K562 (cell line): Measurements from ENCODE around the gene SCEL. TPM values are rescaled to one million over a fixed set of nuclear protein-coding genes. Genes with fewer than 3 reads are reported as not detected.

Experiments used
- ATAC-seq: fragments of 200-7000 bp; cut with Tn5 transposase; 3 replicates; pipeline ENCODE4 v1.9.1; 2020; ENCODE audit warnings: moderate library complexity
- BruUV-seq: library from RNA; stranded (reverse); fragments of 400-500 nt; replicated peaks from 2 replicates; lab custom pipeline; 2021; lab: Mats Ljungman, UMichigan
- CTCF ChIA-PET: fragments of 300-600 bp; formaldehyde crosslinking; extraction: SDS; loops from one replicate; lab custom pipeline; 2021; ENCODE audit warnings: low intra/inter-chr PET ratio; lab: Yijun Ruan, JAX
- POLR2A ChIA-PET: fragments of 300-600, 350-650 bp; sonication (Branson Sonifier 250); formaldehyde crosslinking; extraction: SDS; loops from one replicate; lab custom pipeline; 2021; ENCODE audit warnings: antibody characterized with exemption, inconsistent platforms; lab: Yijun Ruan, JAX
- DNase-seq, 4 experiments: peaks; one replicate each; pipeline versions ENCODE4 v3.0.0 to v3.0.0-alpha.2; 2011 to 2018; ENCODE audit warnings: low spot score in 3 of 4, mixed read lengths in 3 of 4; ENCODE audit errors: extremely low read depth in 1 of 4
- FAIRE-seq: peaks from 2 replicates; lab custom pipeline; 2011; peaks lifted over from hg19 to GRCh38; lab: Jason Lieb, UNC
- H2AFZ ChIP-seq: 2 replicates; pipeline ENCODE4 v1.6.0; 2011; ENCODE audit warnings: low read depth, low read length, control low read depth, inconsistent platforms
- H3K27ac ChIP-seq: fragments of 200-600 bp; 3 replicates; pipeline ENCODE4 v1.8.0; 2011; ENCODE audit warnings: low read depth, mild to moderate bottlenecking, control low read depth, inconsistent platforms, low read length, moderate library complexity, mixed read lengths; ENCODE audit errors: extremely low read depth
- H3K27me3 ChIP-seq, 2 experiments: fragments of 300-600 bp in 1 of 2; 2 replicates in 1 of 2; 3 replicates in 1 of 2; pipeline versions ENCODE4 v1.6.0 to v1.8.0; 2011; ENCODE audit warnings: inconsistent platforms in 2 of 2, low read length in 2 of 2, mild to moderate bottlenecking in 1 of 2, mixed read lengths in 1 of 2, moderate library complexity in 1 of 2; ENCODE audit not compliant: control insufficient read depth in 2 of 2, insufficient read depth in 2 of 2
- H3K36me3 ChIP-seq: fragments of 300-600 bp; 3 replicates; pipeline ENCODE4 v1.8.0; 2011; ENCODE audit warnings: mild to moderate bottlenecking, low read length, inconsistent platforms; ENCODE audit not compliant: control insufficient read depth, insufficient read depth
- H3K4me1 ChIP-seq, 2 experiments: fragments of 200-600 bp in 1 of 2; replicated peaks in 1 of 2; 2 replicates in 1 of 2; 3 replicates in 1 of 2; pipeline versions ENCODE4 v1.5.1 to v1.8.0; 2011; ENCODE audit warnings: inconsistent platforms in 2 of 2, low read length in 2 of 2, mild to moderate bottlenecking in 1 of 2, mixed read lengths in 1 of 2, moderate library complexity in 1 of 2; ENCODE audit not compliant: control insufficient read depth in 2 of 2, insufficient read depth in 2 of 2
- H3K4me2 ChIP-seq: 2 replicates; pipeline ENCODE4 v1.6.1; 2011; ENCODE audit warnings: low read length, control low read depth, inconsistent platforms, mixed read lengths; ENCODE audit not compliant: insufficient read depth
- H3K4me3 ChIP-seq: fragments of 200-600 bp; sonication (generic), shearing (Covaris generic); 2 replicates; pipeline ENCODE4 v1.5.1; 2016; ENCODE audit warnings: control low read depth, inconsistent platforms
- H3K79me2 ChIP-seq: fragments of 200-600 bp; 3 replicates; pipeline ENCODE4 v1.8.0; 2011; ENCODE audit warnings: low read length, inconsistent platforms; ENCODE audit not compliant: control insufficient read depth, insufficient read depth
- H3K9ac ChIP-seq, 2 experiments: 2 replicates each; pipeline versions ENCODE4 v1.6.0 to v1.6.1; 2011; ENCODE audit warnings: low read depth in 2 of 2, low read length in 2 of 2, control low read depth in 1 of 2, inconsistent platforms in 1 of 2, mild to moderate bottlenecking in 1 of 2, mixed read lengths in 1 of 2; ENCODE audit not compliant: insufficient read depth in 1 of 2
- H3K9me1 ChIP-seq: one replicate; pipeline ENCODE4 v1.6.0; 2011; ENCODE audit warnings: inconsistent platforms, mild to moderate bottlenecking, low read length, moderate library complexity; ENCODE audit not compliant: control insufficient read depth, insufficient read depth
- H3K9me3 ChIP-seq: replicated peaks from 2 replicates; pipeline ENCODE4 v1.5.1; 2011; ENCODE audit warnings: low read depth, low read length, inconsistent platforms; ENCODE audit not compliant: control insufficient read depth, insufficient read depth
- H4K20me1 ChIP-seq: replicated peaks from 2 replicates; pipeline ENCODE4 v1.6.1; 2011; ENCODE audit warnings: low read length, inconsistent platforms, mixed read lengths; ENCODE audit not compliant: control insufficient read depth, insufficient read depth
- ARNT ChIP-seq, 2 experiments: fragments of 450-650 bp; IDR thresholded peaks; 2 replicates each; pipeline ENCODE4 v1.6.1; 2016; ENCODE audit warnings: mild to moderate bottlenecking in 1 of 2
- BMI1 ChIP-seq: fragments of 150-350 bp; IDR thresholded peaks from 2 replicates; pipeline ENCODE4 v1.6.1; 2014; ENCODE audit warnings: low read length
- C11orf30 ChIP-seq: fragments of 450-650 bp; IDR thresholded peaks from 2 replicates; pipeline ENCODE4 v1.6.1; 2016; ENCODE audit warnings: low read depth, mild to moderate bottlenecking
- ELF4 ChIP-seq: fragments of 450-650 bp; formaldehyde crosslinking; IDR thresholded peaks from 2 replicates; pipeline ENCODE4 v1.4.0; 2022; ENCODE audit warnings: missing genetic modification characterization
- KDM2B ChIP-seq: fragments of 250-450 bp; sonication (Bioruptor Pico); IDR thresholded peaks from 2 replicates; pipeline ENCODE4 v1.8.0; 2021; ENCODE audit warnings: mild to moderate bottlenecking, moderate library complexity
- KLF10 ChIP-seq: fragments of 250-450 bp; sonication (Bioruptor Pico); IDR thresholded peaks from 2 replicates; pipeline ENCODE4 v1.6.1; 2021; ENCODE audit warnings: matching md5 sums
- MCM7 ChIP-seq, 2 experiments: fragments of 450-650 bp; IDR thresholded peaks; 2 replicates each; pipeline ENCODE4 v1.6.1; 2016 to 2018
- PPARD ChIP-seq: fragments of 250-450 bp; sonication (Bioruptor Pico); IDR thresholded peaks from 2 replicates; pipeline ENCODE4 v1.8.0; 2022; ENCODE audit warnings: inconsistent platforms, mild to moderate bottlenecking, moderate library complexity
- RBM39 ChIP-seq: fragments of 200-400 bp; formaldehyde crosslinking; optimal IDR thresholded peaks from 2 replicates; pipeline ENCODE3; 2018; ENCODE audit warnings: low read depth, low read length
- RNF2 ChIP-seq: sonication (generic); IDR thresholded peaks from 2 replicates; pipeline ENCODE4 v1.6.1; 2016
- ZBTB17 ChIP-seq: fragments of 450-650 bp; formaldehyde crosslinking; IDR thresholded peaks from 2 replicates; pipeline ENCODE4 v1.4.0; 2020; ENCODE audit warnings: mild to moderate bottlenecking
- ZC3H4 ChIP-seq: sonication (generic); formaldehyde crosslinking; IDR thresholded peaks from 2 replicates; pipeline ENCODE4 v1.9.0; 2021; ENCODE audit warnings: missing genetic modification reagents, borderline replicate concordance
- ZFP1 ChIP-seq: fragments of 450-650 bp; formaldehyde crosslinking; IDR thresholded peaks from 2 replicates; pipeline ENCODE4 v1.4.0; 2020; ENCODE audit warnings: mild to moderate bottlenecking, mixed read lengths
- ZNF232 ChIP-seq: sonication (generic); formaldehyde crosslinking; IDR thresholded peaks from 2 replicates; pipeline ENCODE4 v1.8.0; 2022; ENCODE audit warnings: mild to moderate bottlenecking, missing genetic modification reagents
- ZNF507 ChIP-seq: conservative IDR thresholded peaks from 2 replicates; pipeline ENCODE4 v1.6.1; 2017; ENCODE audit warnings: missing genetic modification characterization, missing compliant biosample characterization
- WGBS: fragments of 100-300 bp; shearing (Covaris generic); methylation state at CpG from one replicate; pipeline ENCODE4 v1.1.6; 2016; ENCODE audit warnings: low coverage, mixed read lengths; ENCODE audit not compliant: insufficient coverage; ENCODE audit errors: missing lambda C conversion rate; 5-methylcytosine and 5-hydroxymethylcytosine counted together
- in situ Hi-C: fragments of 300-500 bp; cut with MboI; formaldehyde crosslinking; loops from 4 replicates; pipeline ENCODE4 v1.15.0; 2018; ENCODE audit warnings: inconsistent platforms, mixed read lengths
- intact Hi-C: fragments of 100-400 bp; cut with micrococcal nuclease; formaldehyde crosslinking; loops from 2 replicates; pipeline ENCODE4 v1.14.2; 2022
- polyA plus RNA-seq, 8 experiments: library from polyadenylated mRNA; depleted of rRNA in 4 of 8; stranded (reverse) in 5 of 8; unstranded in 3 of 8; fragments of >200 nt; fragmentation: Nextera tagmentation in 2 of 8; fragmentation: Illumina TruSeq in 1 of 8; extraction: Ambion mirVana in 2 of 8; extraction: Trizol in 1 of 8; gene quantifications; 2 replicates each; pipeline versions ENCODE4 v1.2.1 to v1.2.3, GENCODE V29; 2011 to 2014; ENCODE audit warnings: inconsistent platforms in 1 of 8, missing spikeins in 1 of 8
- total RNA-seq, 7 experiments: library from RNA; depleted of rRNA in 6 of 7; stranded (reverse); fragments of >200 nt in 6 of 7; fragmentation: Illumina TruSeq in 2 of 7; extraction: Trizol in 2 of 7; gene quantifications; 2 replicates each; pipeline versions ENCODE4 v1.2.1 to v1.2.3, GENCODE V29; 2011 to 2021; ENCODE audit warnings: low replicate concordance in 1 of 7
- TF ChIP-seq, protein P1 (sequence below): sonication (generic); formaldehyde crosslinking; IDR thresholded peaks from 2 replicates; pipeline ENCODE4 v1.8.0; 2022; ENCODE audit warnings: mild to moderate bottlenecking, low read depth, missing genetic modification reagents

Gene SCEL
- total and polyA plus RNA-seq, 9 of the 15 experiments (the other 6 are each of a cell fraction or from before 2014, with no cell fraction given) = not detected

DNA sequence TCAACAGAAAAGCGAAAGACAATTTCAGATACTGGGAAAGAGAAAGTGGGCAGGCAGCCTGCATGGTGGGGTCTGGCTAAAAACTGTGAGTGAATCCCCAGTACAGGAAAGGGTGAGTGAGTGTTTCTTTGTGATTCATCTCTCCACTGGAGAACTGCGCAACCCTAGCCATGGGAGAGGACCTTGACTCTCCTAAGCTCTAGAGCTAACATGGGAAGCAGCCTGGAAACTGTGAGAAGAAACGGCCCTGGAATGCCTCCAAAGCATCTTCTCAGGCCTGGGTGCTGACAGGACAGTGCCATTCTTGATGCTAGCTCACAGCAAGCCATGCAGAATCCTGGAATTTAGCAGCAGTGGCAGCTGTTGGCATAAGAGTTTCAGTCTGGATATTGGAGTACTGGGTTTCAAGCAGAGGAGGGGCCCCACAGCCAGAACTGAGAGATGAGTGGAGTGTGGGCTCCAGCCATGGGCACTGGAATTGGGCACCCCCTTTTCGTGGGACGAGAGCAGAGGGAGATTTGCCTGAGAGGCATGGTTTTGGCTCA, 143.3 kb downstream of the SCEL start:
- in situ Hi-C loops (no loop called here), intact Hi-C loops (no loop called here)
- Histone ChIP-seq H3K9me1 (no peaks in the 10 kb centered on the region), H3K27me3 (no peaks in the 10 kb centered on the region), H3K36me3 (no peaks in the 10 kb centered on the region), H4K20me1 (no peaks in the 10 kb centered on the region), H3K4me1 (no peaks in the 10 kb centered on the region), H3K79me2 (no peaks in the 10 kb centered on the region), H2AFZ (no peak overlapping the region), H3K4me2 (no peak overlapping the region), H3K9me3 (no peaks in the 10 kb centered on the region), H3K4me3 (no peak overlapping the region), H3K27ac (no peak overlapping the region), H3K9ac (no peak overlapping the region)
- ChIA-PET CTCF (no interaction called here), POLR2A (no interaction called here)
- FAIRE-seq (no peak), ATAC-seq (no peak), DNase-seq (no peak)
- TF ChIP-seq KLF10 (CRISPR knock-in tag) = no peak
- WGBS = 7% methylated on average over 5 of the region's 5 CpGs
- no TSS peak for BruUV-seq

DNA sequence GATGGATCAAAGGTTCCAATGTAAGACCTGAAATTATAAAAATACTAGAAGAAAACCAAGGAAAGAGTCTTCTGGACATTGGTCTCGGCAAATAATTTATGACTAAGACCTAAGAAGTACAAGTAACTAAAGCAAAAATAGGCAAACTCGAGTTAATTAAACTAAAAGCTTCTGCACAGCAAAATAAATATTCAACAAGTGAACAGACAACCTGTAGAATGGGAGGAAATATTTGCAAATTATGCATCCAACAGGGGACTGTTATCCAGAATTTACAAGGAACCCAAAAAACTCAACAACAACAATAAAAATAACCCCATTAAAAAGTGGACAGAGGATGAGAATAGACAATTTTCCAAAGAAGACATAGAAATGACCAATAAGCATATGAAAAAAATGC, 152.3 kb downstream of the SCEL start:
- WGBS = 0% methylated on average over 2 of the region's 2 CpGs
- ATAC-seq = no peak
- no TSS peak for BruUV-seq
- Histone ChIP-seq H3K4me1 (no peaks in the 10 kb centered on the region), H3K79me2 (no peaks in the 10 kb centered on the region), H3K27ac (no peak overlapping the region), H3K36me3 (no peaks in the 10 kb centered on the region), H3K9me3 (no peaks in the 10 kb centered on the region), H3K4me3 (no peak overlapping the region), H3K4me2 (no peak overlapping the region), H3K9ac (no peak overlapping the region), H3K9me1 (no peaks in the 10 kb centered on the region), H4K20me1 (no peaks in the 10 kb centered on the region), H3K27me3 (no peaks in the 10 kb centered on the region), H2AFZ (no peak overlapping the region)
- CTCF ChIA-PET = no interaction called here
- in situ Hi-C loops = no loop called here
- TF ChIP-seq, protein P1, sequence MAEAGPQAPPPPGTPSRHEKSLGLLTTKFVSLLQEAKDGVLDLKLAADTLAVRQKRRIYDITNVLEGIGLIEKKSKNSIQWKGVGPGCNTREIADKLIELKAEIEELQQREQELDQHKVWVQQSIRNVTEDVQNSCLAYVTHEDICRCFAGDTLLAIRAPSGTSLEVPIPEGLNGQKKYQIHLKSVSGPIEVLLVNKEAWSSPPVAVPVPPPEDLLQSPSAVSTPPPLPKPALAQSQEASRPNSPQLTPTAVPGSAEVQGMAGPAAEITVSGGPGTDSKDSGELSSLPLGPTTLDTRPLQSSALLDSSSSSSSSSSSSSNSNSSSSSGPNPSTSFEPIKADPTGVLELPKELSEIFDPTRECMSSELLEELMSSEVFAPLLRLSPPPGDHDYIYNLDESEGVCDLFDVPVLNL (CRISPR knock-in tag) = no peak
- TF ChIP-seq ZNF507 (no peak), ZNF232 (CRISPR knock-in tag) (no peak), ARNT (IDR thresholded peaks at IDR 0.05) (no peak), ZBTB17 (CRISPR knock-in tag) (no peak), ELF4 (CRISPR knock-in tag) (no peak), RNF2 (no peak), KDM2B (CRISPR knock-in tag) (no peak), BMI1 (no peak), RBM39 (no peak), PPARD (CRISPR knock-in tag) (no peak), ZC3H4 (CRISPR knock-in tag) (no peak), MCM7 (IDR thresholded peaks at IDR 0.05) (no peak), ZFP1 (CRISPR knock-in tag) (no peak), C11orf30 (no peak)
- no peak for DNase-seq
- intact Hi-C loops = no loop called here
- POLR2A ChIA-PET = no interaction called here
- FAIRE-seq = no peak
